Breast epithelium (tissue), 3 donors: ENCODE data around the gene SPATA12.

ENCODE experiments used
- CTCF ChIP-seq, 3 donors: fragments of 450-650 bp; IDR thresholded peaks; one replicate each; pipeline ENCODE4 v1.5.1; 2016 to 2017; ENCODE audit warnings: antibody characterized with exemption in 3 of 3, mild to moderate bottlenecking in 3 of 3, moderate library complexity in 3 of 3
- POLR2A ChIP-seq: fragments of 450-650 bp; IDR thresholded peaks from one replicate; pipeline ENCODE4 v1.6.1; 2016; ENCODE audit warnings: antibody characterized with exemption, mild to moderate bottlenecking, moderate library complexity
- POLR2AphosphoS5 ChIP-seq, 3 donors: sonication (generic); formaldehyde crosslinking; IDR thresholded peaks; one replicate each; pipeline ENCODE4 v1.6.1; 2017; ENCODE audit warnings: antibody characterized with exemption in 3 of 3

- TF ChIP-seq CTCF (IDR thresholded peaks at IDR 0.05) (no peak), POLR2AphosphoS5 (IDR thresholded peaks at IDR 0.05) (no peak), POLR2A (no peak)
Observed at GRCh38 chr3:57046101-57046765, 14.2 kb upstream of the SPATA12 start.
